ENCODE measurements around the gene HYAL3.
"Not testable (repeated sequence)": the region's sequence is repeated elsewhere in the genome, so short reads cannot be mapped to it uniquely, and the experiment has no call there.

The HYAL3 gene

DNA sequence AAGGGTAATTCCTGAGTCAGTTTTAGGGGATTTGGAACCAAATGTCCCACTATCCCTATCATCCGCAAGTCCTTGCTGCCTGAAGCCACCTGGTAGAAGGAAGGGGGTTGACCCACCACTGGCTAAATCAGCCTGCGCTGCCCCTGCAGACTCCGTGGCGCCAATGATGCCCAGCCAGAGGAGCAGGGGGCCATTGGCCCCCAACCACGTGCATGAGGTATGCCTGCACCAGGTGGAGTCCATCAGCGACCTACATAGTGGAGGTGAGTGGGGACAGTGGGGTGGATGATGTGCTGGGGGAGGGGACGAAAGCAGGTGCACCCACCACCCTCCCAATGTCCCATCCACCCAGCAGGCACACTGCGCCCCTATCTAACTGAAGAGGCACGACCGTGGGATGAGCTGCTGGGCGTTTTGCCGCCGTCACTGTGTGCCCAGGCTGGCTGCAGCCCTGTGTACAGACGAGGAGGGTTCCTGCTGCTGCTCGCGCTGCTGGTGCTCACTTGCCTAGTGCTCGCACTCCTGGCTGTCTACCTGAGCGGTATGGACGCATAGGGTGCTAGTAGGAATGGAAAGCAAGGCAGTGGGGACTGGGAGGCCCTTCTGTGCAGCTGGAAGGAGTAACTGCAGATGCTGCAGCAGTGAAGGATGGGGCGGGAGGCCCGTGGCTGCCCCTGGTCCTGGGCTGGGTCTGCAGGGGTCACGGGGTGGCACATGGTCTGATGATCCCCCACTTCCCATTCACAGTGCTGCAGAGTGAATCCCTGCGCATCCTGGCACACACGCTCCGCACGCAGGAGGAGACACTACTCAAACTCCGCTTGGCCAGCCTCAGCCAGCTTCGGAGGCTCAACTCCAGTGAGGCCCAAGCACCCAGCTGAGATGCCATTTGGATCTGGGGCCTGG is 12.6 kb downstream of the HYAL3 start:
- TF ChIP-seq, protein P1, sequence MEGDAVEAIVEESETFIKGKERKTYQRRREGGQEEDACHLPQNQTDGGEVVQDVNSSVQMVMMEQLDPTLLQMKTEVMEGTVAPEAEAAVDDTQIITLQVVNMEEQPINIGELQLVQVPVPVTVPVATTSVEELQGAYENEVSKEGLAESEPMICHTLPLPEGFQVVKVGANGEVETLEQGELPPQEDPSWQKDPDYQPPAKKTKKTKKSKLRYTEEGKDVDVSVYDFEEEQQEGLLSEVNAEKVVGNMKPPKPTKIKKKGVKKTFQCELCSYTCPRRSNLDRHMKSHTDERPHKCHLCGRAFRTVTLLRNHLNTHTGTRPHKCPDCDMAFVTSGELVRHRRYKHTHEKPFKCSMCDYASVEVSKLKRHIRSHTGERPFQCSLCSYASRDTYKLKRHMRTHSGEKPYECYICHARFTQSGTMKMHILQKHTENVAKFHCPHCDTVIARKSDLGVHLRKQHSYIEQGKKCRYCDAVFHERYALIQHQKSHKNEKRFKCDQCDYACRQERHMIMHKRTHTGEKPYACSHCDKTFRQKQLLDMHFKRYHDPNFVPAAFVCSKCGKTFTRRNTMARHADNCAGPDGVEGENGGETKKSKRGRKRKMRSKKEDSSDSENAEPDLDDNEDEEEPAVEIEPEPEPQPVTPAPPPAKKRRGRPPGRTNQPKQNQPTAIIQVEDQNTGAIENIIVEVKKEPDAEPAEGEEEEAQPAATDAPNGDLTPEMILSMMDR (conservative IDR thresholded peaks at IDR 0.05; ENCODE audit: low read depth, low read length) = no peak
- no peak overlapping the region for H3K4me3 ChIP-seq (IDR thresholded peaks at IDR 0.05; ENCODE audit: insufficient read depth, low read depth, low read length)
- H3K36me3 ChIP-seq (ENCODE audit: insufficient read depth) = no peaks in the 10 kb centered on the region
- H3K27me3 ChIP-seq (ENCODE audit: insufficient read depth, low read depth) = no peaks in the 10 kb centered on the region
- H3K4me1 ChIP-seq (ENCODE audit: low read depth, poor library complexity, severe bottlenecking) = no peaks in the 10 kb centered on the region
- no peaks in the 10 kb centered on the region for H4K20me1 ChIP-seq (ENCODE audit: insufficient read depth)
- H3K9ac ChIP-seq = no peak overlapping the region
- H3K27ac ChIP-seq = no peak overlapping the region
- peaks cover 13% of the 10 kb centered on the region for H3K79me2 ChIP-seq (ENCODE audit: insufficient read depth, low read depth)
- H2AFZ ChIP-seq (ENCODE audit: low read depth) = no peak overlapping the region
- H3K4me2 ChIP-seq = no peak overlapping the region

DNA sequence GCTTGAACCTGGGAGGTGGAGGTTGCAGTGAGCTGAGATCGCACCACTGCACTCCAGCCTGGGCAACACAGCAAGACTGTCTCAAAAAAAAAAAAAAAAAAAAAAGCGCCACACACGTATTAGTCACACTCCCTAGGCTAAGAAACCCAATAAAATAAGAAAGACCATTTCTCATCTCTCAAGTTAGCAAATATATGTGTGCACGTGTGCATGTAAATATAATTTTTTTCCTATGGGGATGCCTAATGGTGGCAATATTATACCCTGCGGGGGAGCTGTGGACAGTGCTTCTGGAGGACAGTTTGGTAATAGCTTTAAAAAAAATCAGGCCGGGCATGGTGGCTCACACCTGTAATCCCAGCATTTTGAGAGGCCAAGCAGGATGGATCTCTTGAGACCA is 15.1 kb downstream of the HYAL3 start:
- not testable (repeated sequence) for H3K36me3 ChIP-seq (ENCODE audit: insufficient read depth); H3K4me3 ChIP-seq (IDR thresholded peaks at IDR 0.05; ENCODE audit: insufficient read depth, low read depth, low read length); H4K20me1 ChIP-seq (ENCODE audit: insufficient read depth); H3K4me2 ChIP-seq; H3K4me1 ChIP-seq (ENCODE audit: low read depth, poor library complexity, severe bottlenecking); H2AFZ ChIP-seq (ENCODE audit: low read depth); H3K27me3 ChIP-seq (ENCODE audit: insufficient read depth, low read depth); H3K79me2 ChIP-seq (ENCODE audit: insufficient read depth, low read depth); H3K27ac ChIP-seq; H3K9ac ChIP-seq

DNA sequence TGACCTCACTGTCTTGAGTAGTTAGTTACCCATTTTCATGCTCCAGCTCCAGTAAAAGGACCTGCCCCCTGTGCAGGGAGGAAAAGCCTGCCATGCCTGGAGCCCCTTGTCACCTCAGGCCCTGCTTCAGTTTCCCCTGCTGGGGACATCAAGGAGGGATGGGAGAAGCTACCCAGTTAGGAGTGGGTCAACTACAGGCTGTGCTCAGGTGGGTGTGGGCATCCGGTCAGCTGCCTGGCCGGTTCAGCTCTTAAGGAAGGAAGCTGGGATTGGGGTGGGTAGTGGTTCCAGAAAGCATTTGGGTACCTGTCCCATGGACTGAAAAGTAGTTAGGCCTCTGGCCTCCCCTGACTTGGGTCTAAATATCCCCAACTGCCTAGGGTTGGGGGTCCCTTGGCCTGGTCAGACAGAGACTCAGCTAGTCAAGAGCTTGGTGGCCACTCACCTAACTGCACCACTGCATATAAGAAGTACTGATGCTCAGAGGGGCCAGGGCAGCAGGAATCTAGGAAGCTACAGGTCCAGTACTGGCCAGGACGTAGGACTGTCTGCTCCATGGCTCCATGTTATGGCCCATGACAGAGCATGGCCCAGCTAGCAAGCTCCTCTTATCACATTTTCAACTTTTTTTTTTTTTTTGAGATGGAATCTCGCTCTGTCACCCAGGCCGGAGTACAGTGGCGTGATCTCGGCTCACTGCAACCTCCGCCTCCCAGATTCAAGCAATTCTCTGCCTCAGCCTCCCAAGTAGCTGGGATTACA is 19.8 kb downstream of the HYAL3 start:
- Histone ChIP-seq H3K4me2 (no peak overlapping the region), H3K27me3 (ENCODE audit: insufficient read depth, low read depth) (peaks cover 1% of the 10 kb centered on the region; the same call in 1 of the 2 replicates), H3K36me3 (ENCODE audit: insufficient read depth) (no peaks in the 10 kb centered on the region), H3K27ac (no peak overlapping the region), H3K4me1 (ENCODE audit: low read depth, poor library complexity, severe bottlenecking) (no peaks in the 10 kb centered on the region), H2AFZ (ENCODE audit: low read depth) (no peak overlapping the region), H4K20me1 (ENCODE audit: insufficient read depth) (no peaks in the 10 kb centered on the region), H3K4me3 (IDR thresholded peaks at IDR 0.05; ENCODE audit: insufficient read depth, low read depth, low read length) (no peak overlapping the region), H3K9ac (no peak overlapping the region), H3K79me2 (ENCODE audit: insufficient read depth, low read depth) (no peaks in the 10 kb centered on the region)
- TF ChIP-seq, protein P1 (conservative IDR thresholded peaks at IDR 0.05; ENCODE audit: low read depth, low read length) = no peak

DNA sequence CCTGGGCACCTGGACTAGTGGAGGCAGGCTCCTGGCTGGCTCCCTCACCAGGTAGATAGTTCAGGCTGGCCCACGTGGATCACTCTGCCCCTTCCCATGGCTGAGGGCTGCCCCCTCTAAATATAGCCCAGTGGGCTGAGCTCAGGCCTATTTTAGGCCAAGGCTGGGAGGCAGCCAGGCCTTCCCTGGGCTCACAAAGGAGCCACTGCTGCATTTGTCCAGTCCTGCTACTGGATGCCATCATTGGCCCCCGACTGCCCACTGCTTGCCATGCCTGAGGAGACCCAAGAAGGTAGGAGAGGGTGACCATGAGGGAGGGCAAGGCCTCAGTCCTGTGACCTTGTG is 20.4 kb downstream of the HYAL3 start, which contains the start of gene LSMEM2:
Gene LSMEM2 (plus strand): TSS at position 208 of the 345 bp plus-strand sequence. CDS start 27 bp downstream, at position 235.
- Histone ChIP-seq H3K79me2 (ENCODE audit: insufficient read depth, low read depth) (no peaks in the 10 kb centered on the region), H3K9ac (no peak within 1 kb of the TSS), H3K4me2 (no peak within 1 kb of the TSS), H3K4me1 (ENCODE audit: low read depth, poor library complexity, severe bottlenecking) (no peaks in the 10 kb centered on the region), H3K27ac (no peak within 1 kb of the TSS), H2AFZ (ENCODE audit: low read depth) (no peak within 1 kb of the TSS), H3K4me3 (IDR thresholded peaks at IDR 0.05; ENCODE audit: insufficient read depth, low read depth, low read length) (no peak within 1 kb of the TSS), H3K27me3 (ENCODE audit: insufficient read depth, low read depth) (peaks cover 7% of the 10 kb centered on the region; the same call in 1 of the 2 replicates), H3K36me3 (ENCODE audit: insufficient read depth) (no peaks in the 10 kb centered on the region), H4K20me1 (ENCODE audit: insufficient read depth) (no peaks in the 10 kb centered on the region)
- TF ChIP-seq, protein P1 (conservative IDR thresholded peaks at IDR 0.05; ENCODE audit: low read depth, low read length) = no peak

All from KMS-11 (cell line).